Epithelial cell of prostate (primary cell): ENCODE data around the gene SAMMSON.

Source experiments
- DNase-seq: peaks from one replicate; pipeline ENCODE4 v3.0.0-alpha.2; 2011; ENCODE audit warnings: low read depth, low spot score
- H3K27ac ChIP-seq: fragments of 450-650 bp; 2 replicates; pipeline ENCODE4 v1.5.1; 2017; ENCODE audit warnings: mild to moderate bottlenecking

SAMMSON gene

GRCh38 chr3:70076396-70076795 is 76.9 kb downstream of the SAMMSON start:
- DNase-seq: no peak
- no peak overlapping the region for H3K27ac ChIP-seq

DNA sequence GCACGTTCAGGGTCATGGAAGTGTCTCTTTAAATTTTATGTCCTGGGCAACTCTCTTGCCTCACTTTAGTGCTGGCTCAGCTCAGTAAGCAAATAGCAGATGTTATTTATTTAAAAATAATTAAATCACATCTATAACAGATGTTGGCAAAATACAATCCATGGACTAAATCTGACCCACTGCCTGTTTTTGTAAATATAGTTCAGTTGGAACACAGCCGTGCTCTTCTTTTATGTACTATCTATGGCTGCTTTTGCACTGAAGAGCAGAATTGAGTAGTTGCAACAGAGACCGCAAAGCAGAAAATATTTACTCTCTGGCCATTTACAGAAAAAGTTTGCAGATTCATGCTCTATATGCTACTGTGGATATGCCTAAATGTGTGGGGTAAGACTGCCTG is 79.2 kb downstream of the SAMMSON start:
- no peak overlapping the region for H3K27ac ChIP-seq
- DNase-seq: no peak

DNA sequence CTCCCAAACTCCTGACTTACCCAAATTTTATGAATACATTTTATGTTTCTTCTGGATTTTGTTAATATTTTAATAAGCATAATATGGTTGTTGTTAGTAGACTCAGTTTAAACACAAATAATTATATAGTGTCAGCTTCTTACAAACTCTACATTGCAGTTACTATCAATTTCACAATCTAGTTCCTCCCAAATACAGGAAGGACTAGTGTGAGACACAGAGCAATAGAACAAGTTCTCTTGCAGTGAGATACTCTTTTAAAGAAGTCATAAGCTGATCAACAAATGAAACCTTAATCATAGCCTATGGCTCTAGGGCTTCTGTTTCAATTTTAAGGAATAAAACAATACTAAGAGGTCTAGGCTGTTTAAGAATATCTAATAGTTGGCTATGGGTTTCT is 86.1 kb downstream of the SAMMSON start:
- no peak for DNase-seq

GRCh38 chr3:70086336-70086735 is 86.8 kb downstream of the SAMMSON start:
- H3K27ac ChIP-seq: no peak overlapping the region
- no peak for DNase-seq

More for the DNA sequence above, 86.1 kb downstream of the SAMMSON start:
- no peak overlapping the region for H3K27ac ChIP-seq

DNA sequence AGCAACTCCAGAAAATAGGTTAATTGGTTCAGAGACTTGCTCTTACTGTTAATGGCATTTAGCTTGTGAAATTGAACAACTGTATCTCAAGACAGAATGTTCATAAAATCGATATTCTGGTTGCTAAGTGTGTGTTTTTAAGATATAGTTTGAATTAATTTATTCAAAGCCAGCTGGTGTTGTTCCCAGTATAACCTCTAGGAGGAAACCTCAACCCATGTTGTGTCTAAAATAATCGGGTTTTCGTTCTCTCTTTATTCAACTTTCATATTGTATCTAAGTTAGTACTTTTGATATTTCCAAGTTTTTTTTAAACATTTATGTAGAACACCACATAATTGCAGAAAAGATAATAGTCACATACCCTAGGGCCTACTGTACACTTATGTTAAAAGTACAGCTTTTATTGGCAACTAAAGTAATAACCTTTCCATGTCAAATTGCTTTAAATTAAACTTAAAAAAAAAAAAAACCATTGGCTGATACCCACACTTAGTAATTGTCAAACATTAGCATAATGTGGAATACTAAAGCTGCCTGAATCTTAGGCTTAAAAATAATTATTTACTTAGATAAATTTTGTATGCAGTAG is 90.9 kb downstream of the SAMMSON start:
- no peak overlapping the region for H3K27ac ChIP-seq
- no peak for DNase-seq

- H3K27ac ChIP-seq: no peak overlapping the region
- no peak for DNase-seq
These were observed 94.7 kb downstream of the SAMMSON start for GRCh38 chr3:70094197-70094596.

DNA sequence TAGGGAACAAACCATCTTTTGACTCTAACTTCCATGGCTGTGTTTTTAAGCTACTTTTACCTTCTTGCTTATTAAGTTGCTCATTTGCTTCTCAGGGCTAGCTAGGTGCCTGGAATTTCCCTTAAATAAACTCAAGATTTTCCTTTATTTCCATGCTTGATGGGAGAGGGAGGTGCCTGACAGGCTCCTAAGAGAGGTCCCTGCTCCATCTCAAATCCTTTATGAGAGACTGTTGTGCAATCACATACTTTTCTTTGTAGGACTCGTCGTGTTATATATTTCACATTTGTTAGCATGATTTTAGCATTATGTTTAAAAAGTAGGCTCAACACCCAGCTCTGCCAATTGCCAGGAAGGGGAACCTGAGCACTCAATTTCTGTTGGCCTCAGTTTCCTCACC is 95.7 kb downstream of the SAMMSON start:
- DNase-seq: no peak
- H3K27ac ChIP-seq: no peak overlapping the region

DNA sequence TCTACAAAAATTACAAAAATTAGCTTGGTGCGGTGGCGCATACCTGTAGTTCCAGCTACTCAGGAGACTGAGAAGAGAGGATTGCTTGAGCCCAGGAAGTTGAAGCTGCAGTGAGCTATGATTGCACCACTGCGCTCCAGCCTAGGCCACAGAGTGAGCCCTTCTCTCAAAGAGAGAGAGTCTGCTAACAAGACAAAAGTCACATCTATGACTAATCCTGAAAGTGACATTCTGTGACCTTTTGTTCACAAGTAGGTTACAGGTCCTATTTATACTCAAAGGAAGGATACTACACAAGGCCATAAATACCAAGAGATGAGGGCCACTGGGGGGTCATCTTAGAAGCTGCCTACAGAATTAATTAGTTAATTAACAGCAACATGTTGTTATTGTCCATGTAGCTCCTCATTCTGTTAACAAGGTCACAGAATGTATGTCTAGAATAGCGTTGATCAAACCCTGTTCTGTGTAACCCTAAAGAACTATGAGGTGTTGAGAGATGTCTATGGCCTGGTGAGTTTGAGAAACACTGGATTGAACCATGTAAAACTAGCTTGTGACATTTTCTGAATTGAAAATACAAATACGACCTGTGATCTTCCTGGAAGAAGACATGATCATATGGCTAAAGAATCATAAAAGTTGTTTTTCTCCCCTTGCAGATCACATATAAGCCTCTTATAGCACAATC is 97.0 kb downstream of the SAMMSON start:
- H3K27ac ChIP-seq: no peak overlapping the region
- no peak for DNase-seq

GRCh38 chr3:70097084-70097483 is 97.6 kb downstream of the SAMMSON start:
- no peak overlapping the region for H3K27ac ChIP-seq
- DNase-seq: no peak

DNA sequence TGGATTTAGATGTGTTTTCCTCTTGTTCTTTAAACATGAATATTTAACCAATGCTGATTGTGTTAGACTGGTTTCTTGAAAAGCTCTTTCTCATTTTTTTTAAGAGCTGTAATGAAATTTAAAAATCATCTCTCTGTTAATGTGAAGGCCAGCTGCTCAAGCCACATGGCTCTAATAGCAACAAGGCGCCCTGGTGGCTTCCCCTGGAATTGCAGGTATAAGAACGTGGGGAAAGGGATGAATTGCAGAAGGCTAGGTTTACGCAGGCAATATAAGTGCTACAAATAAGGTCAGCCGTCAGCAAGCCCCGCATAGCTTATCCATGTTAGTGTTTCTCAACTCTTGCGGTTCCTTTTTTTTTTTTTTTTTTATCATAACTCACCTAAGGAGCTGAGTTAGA is 108.5 kb downstream of the SAMMSON start:
- H3K27ac ChIP-seq: no peak overlapping the region
- DNase-seq: no peak

DNA sequence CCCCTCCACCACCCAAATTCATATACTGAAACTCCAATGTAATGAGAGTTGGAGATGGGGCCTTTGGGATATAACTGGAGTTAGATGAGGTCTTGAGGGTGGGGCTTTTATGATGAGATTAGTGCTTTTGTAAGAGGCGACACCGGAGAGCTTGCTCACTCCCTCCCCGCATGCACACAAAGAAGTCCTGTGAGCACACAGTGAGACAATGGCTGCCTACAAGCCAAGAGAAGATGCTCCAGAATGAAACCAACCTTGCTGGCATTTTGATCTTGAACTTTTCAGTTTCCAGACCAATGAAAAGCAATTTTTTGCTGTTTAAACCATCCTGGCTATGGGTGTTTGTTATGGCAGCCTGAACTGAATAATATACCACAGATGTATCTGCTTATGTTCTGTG is 109.0 kb downstream of the SAMMSON start:
- DNase-seq: no peak
- H3K27ac ChIP-seq: no peak overlapping the region

- no peak for DNase-seq
- H3K27ac ChIP-seq: no peak overlapping the region
These were observed 110.5 kb downstream of the SAMMSON start for GRCh38 chr3:70110066-70110465.

- H3K27ac ChIP-seq: no peak overlapping the region
These were observed 111.9 kb downstream of the SAMMSON start for GRCh38 chr3:70111411-70111810.

DNA sequence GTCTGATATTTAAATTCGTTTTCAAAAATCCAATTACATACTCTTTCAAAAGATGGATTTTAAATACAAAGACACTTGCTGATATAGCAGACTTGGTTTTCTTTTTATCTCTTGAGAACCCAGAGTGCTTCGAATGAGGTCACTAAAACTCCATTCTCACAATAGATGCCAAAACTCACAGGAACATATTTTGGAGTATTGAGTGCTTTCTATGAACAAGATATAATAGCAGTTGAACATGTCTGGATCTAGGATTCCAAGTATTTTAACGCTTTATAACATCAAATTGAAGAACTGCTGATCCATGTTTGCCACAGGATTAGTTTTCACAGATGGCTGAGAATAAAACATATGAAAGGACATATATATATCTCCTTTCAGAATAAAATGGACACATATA is 113.2 kb downstream of the SAMMSON start:
- DNase-seq: no peak
- no peak overlapping the region for H3K27ac ChIP-seq

More at GRCh38 chr3:70111411-70111810, 111.9 kb downstream of the SAMMSON start:
- DNase-seq: no peak

GRCh38 chr3:70114431-70114830 is 114.9 kb downstream of the SAMMSON start:
- no peak for DNase-seq
- H3K27ac ChIP-seq: no peak overlapping the region

DNA sequence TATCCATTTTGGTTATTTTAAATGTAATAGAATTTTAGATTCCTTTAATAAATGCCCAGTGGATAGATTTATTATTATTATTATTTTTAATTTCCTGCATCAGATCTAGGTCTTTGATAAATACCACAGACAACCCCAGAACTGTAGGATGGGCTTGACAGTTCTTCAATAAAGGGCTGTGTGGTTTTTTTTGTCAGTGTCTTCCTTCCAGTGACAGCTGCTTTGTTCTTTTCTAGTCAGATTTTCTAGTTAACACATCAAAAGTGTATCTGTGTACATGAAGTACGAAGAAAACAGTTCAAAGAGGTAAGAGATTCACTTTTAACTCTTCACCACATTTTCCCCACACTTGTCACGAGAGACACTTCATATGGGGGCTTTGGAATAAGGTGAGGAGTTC is 120.3 kb downstream of the SAMMSON start:
- H3K27ac ChIP-seq: no peak overlapping the region
- no peak for DNase-seq
